ENCODE data around the gene CFD.

Gene CFD

DNA sequence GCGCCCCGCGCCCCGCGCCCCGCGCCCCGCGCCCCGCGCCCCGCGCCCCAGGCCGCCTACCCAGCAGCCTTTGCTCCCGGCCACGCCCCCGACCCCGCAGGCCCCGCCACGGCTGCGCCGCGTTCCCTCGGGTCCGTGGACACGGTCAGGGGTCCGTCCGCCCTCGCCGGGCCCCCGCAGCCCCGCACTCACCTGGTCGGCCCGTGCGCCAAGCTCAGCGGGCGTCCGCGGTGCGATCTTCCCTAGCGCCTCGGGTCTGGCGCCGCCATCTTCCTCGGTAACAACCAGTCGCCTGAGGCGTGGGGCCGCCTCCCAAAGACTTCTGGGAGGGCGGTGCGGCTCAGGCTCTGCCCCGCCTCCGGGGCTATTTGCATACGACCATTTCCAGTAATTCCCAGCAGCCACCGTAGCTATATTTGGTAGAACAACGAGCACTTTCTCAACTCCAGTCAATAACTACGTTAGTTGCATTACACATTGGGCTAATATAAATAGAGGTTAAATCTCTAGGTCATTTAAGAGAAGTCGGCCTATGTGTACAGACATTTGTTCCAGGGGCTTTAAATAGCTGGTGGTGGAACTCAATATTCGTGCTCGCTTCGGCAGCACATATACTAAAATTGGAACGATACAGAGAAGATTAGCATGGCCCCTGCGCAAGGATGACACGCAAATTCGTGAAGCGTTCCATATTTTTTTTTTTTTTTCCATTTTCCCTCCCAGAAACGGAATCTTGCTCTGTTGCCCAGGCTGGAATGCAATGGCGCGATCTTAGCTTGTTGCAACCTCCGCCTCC is 33.6 kb downstream of the CFD start, which contains the start of the genes MED16 and RNU6-9 (continued):
- TF ChIP-seq, protein P1, sequence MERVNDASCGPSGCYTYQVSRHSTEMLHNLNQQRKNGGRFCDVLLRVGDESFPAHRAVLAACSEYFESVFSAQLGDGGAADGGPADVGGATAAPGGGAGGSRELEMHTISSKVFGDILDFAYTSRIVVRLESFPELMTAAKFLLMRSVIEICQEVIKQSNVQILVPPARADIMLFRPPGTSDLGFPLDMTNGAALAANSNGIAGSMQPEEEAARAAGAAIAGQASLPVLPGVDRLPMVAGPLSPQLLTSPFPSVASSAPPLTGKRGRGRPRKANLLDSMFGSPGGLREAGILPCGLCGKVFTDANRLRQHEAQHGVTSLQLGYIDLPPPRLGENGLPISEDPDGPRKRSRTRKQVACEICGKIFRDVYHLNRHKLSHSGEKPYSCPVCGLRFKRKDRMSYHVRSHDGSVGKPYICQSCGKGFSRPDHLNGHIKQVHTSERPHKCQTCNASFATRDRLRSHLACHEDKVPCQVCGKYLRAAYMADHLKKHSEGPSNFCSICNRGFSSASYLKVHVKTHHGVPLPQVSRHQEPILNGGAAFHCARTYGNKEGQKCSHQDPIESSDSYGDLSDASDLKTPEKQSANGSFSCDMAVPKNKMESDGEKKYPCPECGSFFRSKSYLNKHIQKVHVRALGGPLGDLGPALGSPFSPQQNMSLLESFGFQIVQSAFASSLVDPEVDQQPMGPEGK (tag by site-specific recombination; IDR thresholded peaks at IDR 0.05): no peak
- TF ChIP-seq REPIN1 (tag by site-specific recombination; IDR thresholded peaks at IDR 0.05; ENCODE audit: low read depth): no peak; the same call in 1 of the 2 replicates
- TF ChIP-seq ZSCAN30 (tag by site-specific recombination; IDR thresholded peaks at IDR 0.05): no peak
- TF ChIP-seq, protein P2, sequence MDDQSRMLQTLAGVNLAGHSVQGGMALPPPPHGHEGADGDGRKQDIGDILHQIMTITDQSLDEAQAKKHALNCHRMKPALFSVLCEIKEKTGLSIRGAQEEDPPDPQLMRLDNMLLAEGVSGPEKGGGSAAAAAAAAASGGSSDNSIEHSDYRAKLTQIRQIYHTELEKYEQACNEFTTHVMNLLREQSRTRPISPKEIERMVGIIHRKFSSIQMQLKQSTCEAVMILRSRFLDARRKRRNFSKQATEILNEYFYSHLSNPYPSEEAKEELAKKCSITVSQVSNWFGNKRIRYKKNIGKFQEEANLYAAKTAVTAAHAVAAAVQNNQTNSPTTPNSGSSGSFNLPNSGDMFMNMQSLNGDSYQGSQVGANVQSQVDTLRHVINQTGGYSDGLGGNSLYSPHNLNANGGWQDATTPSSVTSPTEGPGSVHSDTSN (CRISPR knock-in tag; IDR thresholded peaks at IDR 0.05): no peak
- TF ChIP-seq ZNF837 (tag by site-specific recombination; IDR thresholded peaks at IDR 0.05): no peak
- TF ChIP-seq SCRT2 (tag by site-specific recombination; IDR thresholded peaks at IDR 0.05): no peak
- no peak for TF ChIP-seq HOXC10 (CRISPR knock-in tag; IDR thresholded peaks at IDR 0.05)
- TF ChIP-seq, protein P3, sequence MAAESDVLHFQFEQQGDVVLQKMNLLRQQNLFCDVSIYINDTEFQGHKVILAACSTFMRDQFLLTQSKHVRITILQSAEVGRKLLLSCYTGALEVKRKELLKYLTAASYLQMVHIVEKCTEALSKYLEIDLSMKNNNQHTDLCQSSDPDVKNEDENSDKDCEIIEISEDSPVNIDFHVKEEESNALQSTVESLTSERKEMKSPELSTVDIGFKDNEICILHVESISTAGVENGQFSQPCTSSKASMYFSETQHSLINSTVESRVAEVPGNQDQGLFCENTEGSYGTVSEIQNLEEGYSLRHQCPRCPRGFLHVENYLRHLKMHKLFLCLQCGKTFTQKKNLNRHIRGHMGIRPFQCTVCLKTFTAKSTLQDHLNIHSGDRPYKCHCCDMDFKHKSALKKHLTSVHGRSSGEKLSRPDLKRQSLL (tag by site-specific recombination; IDR thresholded peaks at IDR 0.05): no peak
- no peak for TF ChIP-seq IKZF3 (tag by site-specific recombination; IDR thresholded peaks at IDR 0.05)
- no peak for TF ChIP-seq ZNF830 (tag by site-specific recombination; IDR thresholded peaks at IDR 0.05; ENCODE audit: low read depth)
- TF ChIP-seq BCL11B (tag by site-specific recombination; IDR thresholded peaks at IDR 0.05; ENCODE audit: low read depth): no peak
- TF ChIP-seq ZNF658 (tag by site-specific recombination; IDR thresholded peaks at IDR 0.05): no peak
- TF ChIP-seq HOXA7 (CRISPR knock-in tag; IDR thresholded peaks at IDR 0.05; ENCODE audit: borderline replicate concordance): no peak
- no peak for TF ChIP-seq ZNF341 (tag by site-specific recombination; IDR thresholded peaks at IDR 0.05; ENCODE audit: low read depth)
- no peak for TF ChIP-seq ZNF624 (tag by site-specific recombination; IDR thresholded peaks at IDR 0.05)
- no peak for TF ChIP-seq ZSCAN23 (tag by site-specific recombination; IDR thresholded peaks at IDR 0.05)
- TF ChIP-seq ZFP69B (tag by site-specific recombination; IDR thresholded peaks at IDR 0.05): no peak; the same call in 1 of the 2 replicates
- no peak for TF ChIP-seq ZNF623 (tag by site-specific recombination; IDR thresholded peaks at IDR 0.05)
- TF ChIP-seq, protein P4, sequence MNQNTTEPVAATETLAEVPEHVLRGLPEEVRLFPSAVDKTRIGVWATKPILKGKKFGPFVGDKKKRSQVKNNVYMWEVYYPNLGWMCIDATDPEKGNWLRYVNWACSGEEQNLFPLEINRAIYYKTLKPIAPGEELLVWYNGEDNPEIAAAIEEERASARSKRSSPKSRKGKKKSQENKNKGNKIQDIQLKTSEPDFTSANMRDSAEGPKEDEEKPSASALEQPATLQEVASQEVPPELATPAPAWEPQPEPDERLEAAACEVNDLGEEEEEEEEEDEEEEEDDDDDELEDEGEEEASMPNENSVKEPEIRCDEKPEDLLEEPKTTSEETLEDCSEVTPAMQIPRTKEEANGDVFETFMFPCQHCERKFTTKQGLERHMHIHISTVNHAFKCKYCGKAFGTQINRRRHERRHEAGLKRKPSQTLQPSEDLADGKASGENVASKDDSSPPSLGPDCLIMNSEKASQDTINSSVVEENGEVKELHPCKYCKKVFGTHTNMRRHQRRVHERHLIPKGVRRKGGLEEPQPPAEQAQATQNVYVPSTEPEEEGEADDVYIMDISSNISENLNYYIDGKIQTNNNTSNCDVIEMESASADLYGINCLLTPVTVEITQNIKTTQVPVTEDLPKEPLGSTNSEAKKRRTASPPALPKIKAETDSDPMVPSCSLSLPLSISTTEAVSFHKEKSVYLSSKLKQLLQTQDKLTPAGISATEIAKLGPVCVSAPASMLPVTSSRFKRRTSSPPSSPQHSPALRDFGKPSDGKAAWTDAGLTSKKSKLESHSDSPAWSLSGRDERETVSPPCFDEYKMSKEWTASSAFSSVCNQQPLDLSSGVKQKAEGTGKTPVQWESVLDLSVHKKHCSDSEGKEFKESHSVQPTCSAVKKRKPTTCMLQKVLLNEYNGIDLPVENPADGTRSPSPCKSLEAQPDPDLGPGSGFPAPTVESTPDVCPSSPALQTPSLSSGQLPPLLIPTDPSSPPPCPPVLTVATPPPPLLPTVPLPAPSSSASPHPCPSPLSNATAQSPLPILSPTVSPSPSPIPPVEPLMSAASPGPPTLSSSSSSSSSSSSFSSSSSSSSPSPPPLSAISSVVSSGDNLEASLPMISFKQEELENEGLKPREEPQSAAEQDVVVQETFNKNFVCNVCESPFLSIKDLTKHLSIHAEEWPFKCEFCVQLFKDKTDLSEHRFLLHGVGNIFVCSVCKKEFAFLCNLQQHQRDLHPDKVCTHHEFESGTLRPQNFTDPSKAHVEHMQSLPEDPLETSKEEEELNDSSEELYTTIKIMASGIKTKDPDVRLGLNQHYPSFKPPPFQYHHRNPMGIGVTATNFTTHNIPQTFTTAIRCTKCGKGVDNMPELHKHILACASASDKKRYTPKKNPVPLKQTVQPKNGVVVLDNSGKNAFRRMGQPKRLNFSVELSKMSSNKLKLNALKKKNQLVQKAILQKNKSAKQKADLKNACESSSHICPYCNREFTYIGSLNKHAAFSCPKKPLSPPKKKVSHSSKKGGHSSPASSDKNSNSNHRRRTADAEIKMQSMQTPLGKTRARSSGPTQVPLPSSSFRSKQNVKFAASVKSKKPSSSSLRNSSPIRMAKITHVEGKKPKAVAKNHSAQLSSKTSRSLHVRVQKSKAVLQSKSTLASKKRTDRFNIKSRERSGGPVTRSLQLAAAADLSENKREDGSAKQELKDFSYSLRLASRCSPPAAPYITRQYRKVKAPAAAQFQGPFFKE (tag by site-specific recombination; IDR thresholded peaks at IDR 0.05; ENCODE audit: borderline replicate concordance): no peak
- no peak for TF ChIP-seq ZNF174 (tag by site-specific recombination; IDR thresholded peaks at IDR 0.05)
- TF ChIP-seq ZNF133 (tag by site-specific recombination; IDR thresholded peaks at IDR 0.05): no peak
- no peak for TF ChIP-seq ZNF521 (tag by site-specific recombination; IDR thresholded peaks at IDR 0.05)
- no peak for TF ChIP-seq ZNF610 (tag by site-specific recombination; IDR thresholded peaks at IDR 0.05; ENCODE audit: borderline replicate concordance)
- TF ChIP-seq ZNF140 (tag by site-specific recombination; IDR thresholded peaks at IDR 0.05): no peak
